H1 (cell line): ENCODE data around the gene RNASET2. TPM values are rescaled to one million over a fixed set of nuclear protein-coding genes. Genes with fewer than 3 reads are reported as not detected.
"Not testable (repeated sequence)": the region's sequence is repeated elsewhere in the genome, so short reads cannot be mapped to it uniquely, and the experiment has no call there.

ENCODE experiments used
- CTCF ChIA-PET: fragments of 300-600 bp; sonication (Branson Sonifier 250); formaldehyde crosslinking; loops from one replicate; lab custom pipeline; 2021; ENCODE audit not compliant: partially characterized antibody; lab: Charles Lee
- POLR2A ChIA-PET: fragments of 300-600 bp; sonication (Branson Sonifier 250); formaldehyde crosslinking; loops from one replicate; lab custom pipeline; 2021; ENCODE audit warnings: inconsistent platforms; ENCODE audit not compliant: partially characterized antibody; lab: Charles Lee
- DNase-seq, 2 experiments: peaks; one replicate each; pipeline versions ENCODE4 v3.0.0 to v3.0.0-alpha.2; 2010 to 2022; ENCODE audit warnings: low spot score in 2 of 2, low read depth in 1 of 2, mixed read lengths in 1 of 2
- FAIRE-seq: peaks from 2 replicates; lab custom pipeline; 2011; peaks lifted over from hg19 to GRCh38; lab: Jason Lieb, UNC
- H2AFZ ChIP-seq: 2 replicates; pipeline ENCODE4 v1.8.1; 2012; ENCODE audit warnings: low read length, inconsistent platforms
- H2AK5ac ChIP-seq: 2 replicates; pipeline ENCODE4 v1.6.1; 2013; ENCODE audit warnings: low read depth, low read length
- H2BK120ac ChIP-seq: replicated peaks from 2 replicates; pipeline ENCODE3; 2013; ENCODE audit warnings: low read depth, low read length, inconsistent platforms
- H2BK12ac ChIP-seq: 2 replicates; pipeline ENCODE4 v1.6.1; 2013; ENCODE audit warnings: low read depth, low read length
- H2BK15ac ChIP-seq: 2 replicates; pipeline ENCODE4 v1.6.1; 2013; ENCODE audit warnings: low read length
- H2BK20ac ChIP-seq: 2 replicates; pipeline ENCODE4 v1.6.1; 2013; ENCODE audit warnings: low read length
- H2BK5ac ChIP-seq: 2 replicates; pipeline ENCODE4 v1.6.1; 2013; ENCODE audit warnings: low read depth, low read length
- H3K14ac ChIP-seq: 2 replicates; pipeline ENCODE4 v1.6.1; 2013; ENCODE audit warnings: inconsistent platforms; ENCODE audit not compliant: insufficient read length
- H3K18ac ChIP-seq: 2 replicates; pipeline ENCODE4 v1.6.1; 2013; ENCODE audit warnings: low read length; ENCODE audit errors: extremely low read depth
- H3K23ac ChIP-seq: 2 replicates; pipeline ENCODE4 v1.6.1; 2013; ENCODE audit warnings: inconsistent platforms; ENCODE audit not compliant: insufficient read length
- H3K23me2 ChIP-seq: 2 replicates; pipeline ENCODE4 v1.6.1; 2013; ENCODE audit warnings: low read depth, low read length
- H3K27ac ChIP-seq: 2 replicates; pipeline ENCODE4 v1.6.1; 2011; ENCODE audit warnings: low read depth, low read length, inconsistent platforms
- H3K27me3 ChIP-seq, 4 experiments: replicated peaks in 1 of 4; 1 replicate in 1 of 4; 2 replicates in 3 of 4; pipeline versions ENCODE4 v1.6.1 to v1.8.1; 2011 to 2013; ENCODE audit warnings: low read length in 3 of 4, mild to moderate bottlenecking in 3 of 4, inconsistent platforms in 2 of 4, mixed read lengths in 2 of 4, moderate library complexity in 1 of 4; ENCODE audit not compliant: control insufficient read depth in 3 of 4, insufficient read depth in 3 of 4; ENCODE audit errors: extremely low read depth in 1 of 4
- H3K36me3 ChIP-seq, 4 experiments: 2 replicates each; pipeline versions ENCODE4 v1.6.1 to v1.8.1; 2011 to 2013; ENCODE audit warnings: mild to moderate bottlenecking in 4 of 4, low read length in 3 of 4, moderate library complexity in 2 of 4, control low read depth in 1 of 4, inconsistent platforms in 1 of 4; ENCODE audit not compliant: insufficient read depth in 4 of 4, control insufficient read depth in 2 of 4
- H3K4ac ChIP-seq: replicated peaks from 2 replicates; pipeline ENCODE3; 2013; ENCODE audit warnings: low read length, low read depth, mixed read lengths, inconsistent platforms; ENCODE audit not compliant: insufficient read length
- H3K4me1 ChIP-seq, 4 experiments: replicated peaks in 1 of 4; 1 replicate in 1 of 4; 2 replicates in 3 of 4; pipeline versions ENCODE4 v1.6.1 to v1.8.1; 2011 to 2013; ENCODE audit warnings: low read length in 3 of 4, inconsistent platforms in 2 of 4, mixed read lengths in 1 of 4; ENCODE audit not compliant: insufficient read depth in 4 of 4, control insufficient read depth in 3 of 4
- H3K4me2 ChIP-seq, 2 experiments: 2 replicates each; pipeline versions ENCODE4 v1.6.1 to v1.8.1; 2011 to 2013; ENCODE audit warnings: low read depth in 2 of 2, low read length in 2 of 2, control low read depth in 1 of 2, inconsistent platforms in 1 of 2, mild to moderate bottlenecking in 1 of 2; ENCODE audit not compliant: insufficient read depth in 1 of 2
- H3K4me3 ChIP-seq, 4 experiments: fragments of 200-600, 300-600 bp in 1 of 4; sonication (generic), shearing (Covaris generic), sonication (Bioruptor Twin) in 1 of 4; 2 replicates each; pipeline versions ENCODE4 v1.5.1 to v1.8.1; 2011 to 2016; ENCODE audit warnings: low read length in 4 of 4, low read depth in 3 of 4, control low read depth in 2 of 4, inconsistent platforms in 2 of 4, mild to moderate bottlenecking in 2 of 4, mixed read lengths in 1 of 4, moderate library complexity in 1 of 4; ENCODE audit not compliant: insufficient read depth in 2 of 4; ENCODE audit errors: extremely low read depth in 1 of 4
- H3K56ac ChIP-seq: replicated peaks from 2 replicates; pipeline ENCODE3; 2013; ENCODE audit warnings: low read depth, mild to moderate bottlenecking, mixed read lengths, low read length, inconsistent platforms; ENCODE audit not compliant: insufficient read length
- H3K79me1 ChIP-seq: 2 replicates; pipeline ENCODE4 v1.6.1; 2013; ENCODE audit warnings: low read depth, low read length, control low read depth
- H3K79me2 ChIP-seq, 2 experiments: 2 replicates each; pipeline versions ENCODE4 v1.6.1 to v1.8.1; 2012 to 2013; ENCODE audit warnings: low read length in 2 of 2, mild to moderate bottlenecking in 2 of 2, inconsistent platforms in 1 of 2; ENCODE audit not compliant: insufficient read depth in 2 of 2, control insufficient read depth in 1 of 2
- H3K9ac ChIP-seq, 4 experiments: replicated peaks in 1 of 4; 1 replicate in 1 of 4; 2 replicates in 3 of 4; pipeline versions ENCODE4 v1.6.1 to v1.8.1; 2011 to 2013; ENCODE audit warnings: low read depth in 3 of 4, low read length in 3 of 4, control low read depth in 2 of 4, mild to moderate bottlenecking in 2 of 4, moderate library complexity in 2 of 4, inconsistent platforms in 1 of 4; ENCODE audit errors: extremely low read depth in 1 of 4
- H3K9me3 ChIP-seq, 2 experiments: 2 replicates each; pipeline versions ENCODE4 v1.6.1 to v1.8.1; 2012 to 2013; ENCODE audit warnings: mild to moderate bottlenecking in 2 of 2, moderate library complexity in 2 of 2, control low read depth in 1 of 2, inconsistent platforms in 1 of 2, low read depth in 1 of 2, low read length in 1 of 2, mixed read lengths in 1 of 2; ENCODE audit not compliant: insufficient read depth in 2 of 2
- H4K20me1 ChIP-seq, 2 experiments: replicated peaks in 1 of 2; 2 replicates each; pipeline versions ENCODE3 to v1.8.1; 2011 to 2013; ENCODE audit warnings: inconsistent platforms in 2 of 2, low read length in 2 of 2, mild to moderate bottlenecking in 1 of 2; ENCODE audit not compliant: insufficient read depth in 2 of 2, control insufficient read depth in 1 of 2
- H4K5ac ChIP-seq: 2 replicates; pipeline ENCODE4 v1.6.1; 2013; ENCODE audit warnings: low read length, low read depth, mixed read lengths, inconsistent platforms; ENCODE audit not compliant: insufficient read length
- H4K8ac ChIP-seq: 2 replicates; pipeline ENCODE4 v1.8.0; 2013; ENCODE audit warnings: mild to moderate bottlenecking, moderate library complexity, low read length, inconsistent platforms; ENCODE audit not compliant: insufficient read depth; ENCODE audit errors: extremely low read depth
- H4K91ac ChIP-seq: replicated peaks from 2 replicates; pipeline ENCODE3; 2013; ENCODE audit warnings: low read length, mixed read lengths, inconsistent platforms; ENCODE audit not compliant: insufficient read length
- WGBS, 2 experiments: shearing (Covaris generic) in 1 of 2; methylation state at CpG; one replicate each; pipeline versions ENCODE4 v1.1.6 to v1.1.7; 2013 to 2015; ENCODE audit warnings: low lambda C conversion rate in 2 of 2, mixed read lengths in 2 of 2, inconsistent platforms in 1 of 2, low coverage in 1 of 2, missing lambda C conversion rate in 1 of 2; ENCODE audit not compliant: insufficient replicate concordance in 2 of 2, insufficient coverage in 1 of 2, insufficient read length in 1 of 2; ENCODE audit errors: extremely low coverage in 1 of 2, missing lambda C conversion rate in 1 of 2; 5-methylcytosine and 5-hydroxymethylcytosine counted together
- polyA plus RNA-seq, 7 experiments: library from polyadenylated mRNA; depleted of rRNA in 3 of 7; stranded (reverse) in 5 of 7; unstranded in 2 of 7; fragments of >200 nt in 5 of 7; fragments of 200-250 nt in 2 of 7; gene quantifications; 1 replicate in 5 of 7; 2 replicates in 1 of 7; 4 replicates in 1 of 7; pipeline versions ENCODE4 v1.2.1 to v1.2.3, GENCODE V29; 2011 to 2013; ENCODE audit warnings: missing spikeins in 2 of 7, mixed read lengths in 2 of 7
- total RNA-seq: library from RNA; stranded (reverse); fragmentation: NEBNext Ultra II Directional; extraction: Animal tissue kit (Norgen Biotek cat#: 25700); gene quantifications from 2 replicates; pipeline ENCODE4 v1.2.1, GENCODE V29; 2021

The RNASET2 gene
- total and polyA plus RNA-seq, 2 of the 8 experiments (the other 6 are each of a cell fraction or from before 2014, with no cell fraction given) = 15.7 to 22.9 TPM

DNA sequence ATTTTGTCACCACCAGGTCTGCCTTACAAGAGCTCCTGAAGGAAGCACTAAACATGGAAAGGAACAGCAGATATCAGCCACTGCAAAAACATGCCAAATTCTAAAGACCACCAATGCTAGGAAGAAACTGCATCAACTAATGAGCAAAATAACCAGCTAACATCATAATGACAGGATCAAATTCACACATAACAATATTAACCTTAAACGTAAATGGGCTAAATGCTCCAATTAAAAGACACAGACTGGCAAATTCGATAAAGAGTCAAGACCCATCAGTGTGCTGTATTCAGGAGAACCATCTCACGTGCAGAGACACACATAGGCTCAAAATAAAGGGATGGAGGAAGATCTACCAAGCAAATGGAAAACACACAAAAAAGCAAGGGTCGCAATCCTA, 69.6 kb downstream of the RNASET2 start:
- H3K9me3 ChIP-seq, H3K18ac ChIP-seq, H3K79me1 ChIP-seq, H3K4me3 ChIP-seq, H3K9ac ChIP-seq, H3K4me1 ChIP-seq, H4K5ac ChIP-seq, H3K4me2 ChIP-seq, POLR2A ChIA-PET, H2AFZ ChIP-seq, H3K56ac ChIP-seq, H3K23ac ChIP-seq, H2BK5ac ChIP-seq, DNase-seq, H3K4ac ChIP-seq, H2BK12ac ChIP-seq, H3K23me2 ChIP-seq, H4K20me1 ChIP-seq, H3K27me3 ChIP-seq, H3K79me2 ChIP-seq, H2BK120ac ChIP-seq, H3K36me3 ChIP-seq, H3K27ac ChIP-seq, H2BK20ac ChIP-seq, H2BK15ac ChIP-seq, H2AK5ac ChIP-seq, FAIRE-seq, H4K91ac ChIP-seq, H4K8ac ChIP-seq, H3K14ac ChIP-seq: not testable (repeated sequence)
- WGBS, 2 experiments = 96% methylated on average over 3 of the region's 4 CpGs; no CpG with 5 or more reads in 1 of the 2 experiments
- CTCF ChIA-PET = interaction anchor here (1.4 kb wide), 1 partner anchor 21 kb away, joined by 4 read pairs; no protein-coding TSS in a partner anchor

DNA sequence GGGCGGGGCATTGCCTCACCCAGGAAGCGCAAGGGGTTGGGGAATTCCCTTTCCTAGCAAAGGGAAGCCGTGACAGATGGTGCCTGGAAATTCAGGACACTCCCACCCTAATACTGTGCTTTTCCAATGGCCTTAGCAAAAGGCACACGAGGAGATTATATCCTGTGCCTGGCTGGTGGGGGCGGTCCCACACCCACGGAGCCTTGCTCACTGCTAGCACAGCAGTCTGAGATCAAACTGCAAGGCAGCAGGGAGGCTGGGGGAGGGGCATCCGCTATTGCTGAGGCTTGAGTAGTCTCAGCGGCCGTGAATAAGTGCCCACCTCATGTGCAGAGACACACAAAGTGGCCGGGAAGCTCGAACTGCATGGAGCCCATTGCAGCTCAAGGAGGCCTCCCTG, 71.4 kb downstream of the RNASET2 start:
- not testable (repeated sequence) for H3K9ac ChIP-seq

More for the DNA sequence above, 71.4 kb downstream of the RNASET2 start:
- H3K23me2 ChIP-seq, H2BK120ac ChIP-seq, POLR2A ChIA-PET, H4K20me1 ChIP-seq, H3K14ac ChIP-seq, H3K79me2 ChIP-seq, H2AK5ac ChIP-seq, H3K18ac ChIP-seq, H4K91ac ChIP-seq, H3K27ac ChIP-seq, FAIRE-seq, H3K4ac ChIP-seq, H2BK5ac ChIP-seq, H3K56ac ChIP-seq, H3K27me3 ChIP-seq, H2BK12ac ChIP-seq, H3K36me3 ChIP-seq, H2BK15ac ChIP-seq, H3K4me3 ChIP-seq, H4K5ac ChIP-seq, H2BK20ac ChIP-seq, H4K8ac ChIP-seq, H3K4me2 ChIP-seq, H3K9me3 ChIP-seq, H3K4me1 ChIP-seq, H3K79me1 ChIP-seq, H2AFZ ChIP-seq, H3K23ac ChIP-seq: not testable (repeated sequence)
- CTCF ChIA-PET = interaction anchor here (0.8 to 1.3 kb wide), 2 partner anchors 9 to 110 kb away, joined by 3 read pairs; no protein-coding TSS in a partner anchor
- WGBS, 2 experiments = 69% methylated on average over 11 of the region's 11 CpGs; no CpG with 5 or more reads in 1 of the 2 experiments
- DNase-seq = peak in 1 of 2 experiments; percentile 34
